Measurements from ENCODE around the gene DSP.

The DSP gene

DNA sequence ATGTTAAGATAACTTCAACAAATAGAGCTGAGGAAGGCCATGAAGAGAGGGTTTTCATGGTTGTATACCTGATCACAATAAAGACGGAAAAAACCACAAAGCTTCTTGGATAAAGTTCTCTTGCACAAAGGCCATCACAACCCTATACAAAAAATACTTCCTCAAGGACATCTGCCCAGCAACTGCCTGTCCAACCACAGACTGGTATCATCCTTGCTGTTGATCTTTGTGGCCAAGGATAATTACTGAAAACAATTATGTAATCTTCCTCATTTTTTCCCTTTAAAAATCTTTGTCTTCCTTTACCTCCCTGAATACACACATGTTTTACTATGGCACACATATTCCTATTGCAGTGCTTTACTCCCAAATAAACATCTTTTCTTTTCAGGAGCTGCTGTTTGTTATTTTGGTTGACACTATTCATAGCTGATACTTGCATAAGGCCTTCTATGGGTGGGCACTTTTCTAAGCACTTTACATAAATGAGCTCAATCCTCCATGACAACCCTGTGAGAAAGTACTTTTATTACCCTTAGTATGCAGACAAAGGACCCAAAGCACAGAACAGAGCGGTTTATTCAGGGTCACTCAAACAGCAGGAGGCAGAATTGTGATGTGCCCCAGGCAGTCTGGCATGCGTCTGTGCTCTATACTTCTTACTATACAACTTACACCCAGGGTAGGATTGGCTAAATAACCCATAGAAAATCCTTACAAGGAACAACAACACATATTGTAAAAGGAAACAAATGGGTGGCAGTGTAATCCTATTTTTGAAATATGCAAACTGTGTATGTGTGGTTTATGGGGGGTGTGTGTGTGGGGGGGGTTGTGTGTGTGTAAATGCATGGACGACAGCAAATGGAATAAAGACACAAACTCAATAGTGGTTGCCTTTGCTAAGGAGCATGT, 83.6 kb downstream of the DSP start:
- DNase-seq (ENCODE audit: low read depth, low spot score) = no peak
- H3K9ac ChIP-seq (ENCODE audit: insufficient read length, low read depth) = no peak overlapping the region
- no peaks in the 10 kb centered on the region for H3K27me3 ChIP-seq (ENCODE audit: insufficient read depth, insufficient read length)
- TF ChIP-seq SUZ12 (IDR thresholded peaks at IDR 0.05; ENCODE audit: extremely low read depth, insufficient read depth, insufficient read length) (no peak), YY1 (IDR thresholded peaks at IDR 0.05; ENCODE audit: insufficient read depth, insufficient read length) (no peak), ZNF274 (IDR thresholded peaks at IDR 0.05; ENCODE audit: low read depth, low read length) (no peak)
- no peak overlapping the region for H3K4me3 ChIP-seq (ENCODE audit: insufficient read length, low read depth)
- no peaks in the 10 kb centered on the region for H3K9me3 ChIP-seq (ENCODE audit: insufficient read depth, low read length)
- H3K36me3 ChIP-seq (ENCODE audit: insufficient read depth, insufficient read length, low read length) = no peaks in the 10 kb centered on the region
- H3K4me1 ChIP-seq (ENCODE audit: insufficient read depth, insufficient read length) = no peaks in the 10 kb centered on the region

GRCh38 chr6:7628479-7628878, 87.0 kb downstream of the DSP start:
- H3K27me3 ChIP-seq (ENCODE audit: insufficient read depth, insufficient read length) = no peaks in the 10 kb centered on the region
- no peaks in the 10 kb centered on the region for H3K36me3 ChIP-seq (ENCODE audit: insufficient read depth, insufficient read length, low read length)
- no peak overlapping the region for H3K9ac ChIP-seq (ENCODE audit: insufficient read length, low read depth)
- no peak for TF ChIP-seq YY1 (IDR thresholded peaks at IDR 0.05; ENCODE audit: insufficient read depth, insufficient read length)
- TF ChIP-seq ZNF274 (IDR thresholded peaks at IDR 0.05; ENCODE audit: low read depth, low read length) = no peak
- TF ChIP-seq SUZ12 (IDR thresholded peaks at IDR 0.05; ENCODE audit: extremely low read depth, insufficient read depth, insufficient read length) = no peak
- no peak overlapping the region for H3K4me3 ChIP-seq (ENCODE audit: insufficient read length, low read depth)
- no peak for DNase-seq (ENCODE audit: low read depth, low spot score)
- no peaks in the 10 kb centered on the region for H3K4me1 ChIP-seq (ENCODE audit: insufficient read depth, insufficient read length)
- H3K9me3 ChIP-seq (ENCODE audit: insufficient read depth, low read length) = no peaks in the 10 kb centered on the region

GRCh38 chr6:7628909-7629308, 87.4 kb downstream of the DSP start:
- no peak overlapping the region for H3K4me3 ChIP-seq (ENCODE audit: insufficient read length, low read depth)
- no peak for DNase-seq (ENCODE audit: low read depth, low spot score)
- no peaks in the 10 kb centered on the region for H3K27me3 ChIP-seq (ENCODE audit: insufficient read depth, insufficient read length)
- no peak overlapping the region for H3K9ac ChIP-seq (ENCODE audit: insufficient read length, low read depth)
- no peaks in the 10 kb centered on the region for H3K36me3 ChIP-seq (ENCODE audit: insufficient read depth, insufficient read length, low read length)
- no peaks in the 10 kb centered on the region for H3K4me1 ChIP-seq (ENCODE audit: insufficient read depth, insufficient read length)
- H3K9me3 ChIP-seq (ENCODE audit: insufficient read depth, low read length) = no peaks in the 10 kb centered on the region
- TF ChIP-seq YY1 (IDR thresholded peaks at IDR 0.05; ENCODE audit: insufficient read depth, insufficient read length) (no peak), ZNF274 (IDR thresholded peaks at IDR 0.05; ENCODE audit: low read depth, low read length) (no peak), SUZ12 (IDR thresholded peaks at IDR 0.05; ENCODE audit: extremely low read depth, insufficient read depth, insufficient read length) (no peak)

- Histone ChIP-seq H3K4me1 (ENCODE audit: insufficient read depth, insufficient read length) (no peaks in the 10 kb centered on the region), H3K9ac (ENCODE audit: insufficient read length, low read depth) (no peak overlapping the region), H3K4me3 (ENCODE audit: insufficient read length, low read depth) (no peak overlapping the region), H3K27me3 (ENCODE audit: insufficient read depth, insufficient read length) (no peaks in the 10 kb centered on the region), H3K9me3 (ENCODE audit: insufficient read depth, low read length) (no peaks in the 10 kb centered on the region), H3K36me3 (ENCODE audit: insufficient read depth, insufficient read length, low read length) (no peaks in the 10 kb centered on the region)
- TF ChIP-seq ZNF274 (IDR thresholded peaks at IDR 0.05; ENCODE audit: low read depth, low read length) (no peak), YY1 (IDR thresholded peaks at IDR 0.05; ENCODE audit: insufficient read depth, insufficient read length) (no peak), SUZ12 (IDR thresholded peaks at IDR 0.05; ENCODE audit: extremely low read depth, insufficient read depth, insufficient read length) (no peak)
- no peak for DNase-seq (ENCODE audit: low read depth, low spot score)
Measured at GRCh38 chr6:7629321-7629720, 87.8 kb downstream of the DSP start.

DNA sequence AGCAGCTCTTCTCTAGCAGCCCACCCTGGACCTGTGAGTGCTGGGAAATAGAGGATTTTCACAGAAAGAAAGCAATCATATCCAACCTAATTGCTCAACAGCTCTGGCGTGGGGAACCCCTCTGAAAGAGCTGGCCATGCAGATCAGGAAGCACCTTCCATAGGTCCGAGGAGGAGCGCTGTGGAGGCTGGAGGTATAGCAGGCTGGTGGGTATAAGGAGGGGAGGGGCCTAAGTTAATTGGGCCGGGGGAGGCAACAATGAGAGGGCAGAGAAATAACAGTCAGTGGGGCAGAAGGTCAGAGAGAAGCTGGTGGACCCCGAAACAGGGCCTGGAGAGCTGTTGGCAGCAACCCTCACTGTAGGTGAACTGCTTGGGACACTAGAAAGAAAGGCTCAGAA, 89.3 kb downstream of the DSP start:
- H3K9ac ChIP-seq (ENCODE audit: insufficient read length, low read depth) = no peak overlapping the region
- TF ChIP-seq ZNF274 (IDR thresholded peaks at IDR 0.05; ENCODE audit: low read depth, low read length) = no peak
- no peak for TF ChIP-seq YY1 (IDR thresholded peaks at IDR 0.05; ENCODE audit: insufficient read depth, insufficient read length)
- TF ChIP-seq SUZ12 (IDR thresholded peaks at IDR 0.05; ENCODE audit: extremely low read depth, insufficient read depth, insufficient read length) = no peak
- H3K27me3 ChIP-seq (ENCODE audit: insufficient read depth, insufficient read length) = no peaks in the 10 kb centered on the region
- H3K4me1 ChIP-seq (ENCODE audit: insufficient read depth, insufficient read length) = no peaks in the 10 kb centered on the region
- H3K36me3 ChIP-seq (ENCODE audit: insufficient read depth, insufficient read length, low read length) = no peaks in the 10 kb centered on the region
- no peaks in the 10 kb centered on the region for H3K9me3 ChIP-seq (ENCODE audit: insufficient read depth, low read length)
- H3K4me3 ChIP-seq (ENCODE audit: insufficient read length, low read depth) = no peak overlapping the region
- DNase-seq (ENCODE audit: low read depth, low spot score) = no peak

GRCh38 chr6:7631466-7631865, 90.0 kb downstream of the DSP start:
- H3K36me3 ChIP-seq (ENCODE audit: insufficient read depth, insufficient read length, low read length) = no peaks in the 10 kb centered on the region
- DNase-seq (ENCODE audit: low read depth, low spot score) = no peak
- H3K27me3 ChIP-seq (ENCODE audit: insufficient read depth, insufficient read length) = no peaks in the 10 kb centered on the region
- H3K4me3 ChIP-seq (ENCODE audit: insufficient read length, low read depth) = no peak overlapping the region
- no peak for TF ChIP-seq SUZ12 (IDR thresholded peaks at IDR 0.05; ENCODE audit: extremely low read depth, insufficient read depth, insufficient read length)
- no peak for TF ChIP-seq ZNF274 (IDR thresholded peaks at IDR 0.05; ENCODE audit: low read depth, low read length)
- TF ChIP-seq YY1 (IDR thresholded peaks at IDR 0.05; ENCODE audit: insufficient read depth, insufficient read length) = no peak
- H3K9ac ChIP-seq (ENCODE audit: insufficient read length, low read depth) = no peak overlapping the region
- no peaks in the 10 kb centered on the region for H3K9me3 ChIP-seq (ENCODE audit: insufficient read depth, low read length)
- no peaks in the 10 kb centered on the region for H3K4me1 ChIP-seq (ENCODE audit: insufficient read depth, insufficient read length)

DNA sequence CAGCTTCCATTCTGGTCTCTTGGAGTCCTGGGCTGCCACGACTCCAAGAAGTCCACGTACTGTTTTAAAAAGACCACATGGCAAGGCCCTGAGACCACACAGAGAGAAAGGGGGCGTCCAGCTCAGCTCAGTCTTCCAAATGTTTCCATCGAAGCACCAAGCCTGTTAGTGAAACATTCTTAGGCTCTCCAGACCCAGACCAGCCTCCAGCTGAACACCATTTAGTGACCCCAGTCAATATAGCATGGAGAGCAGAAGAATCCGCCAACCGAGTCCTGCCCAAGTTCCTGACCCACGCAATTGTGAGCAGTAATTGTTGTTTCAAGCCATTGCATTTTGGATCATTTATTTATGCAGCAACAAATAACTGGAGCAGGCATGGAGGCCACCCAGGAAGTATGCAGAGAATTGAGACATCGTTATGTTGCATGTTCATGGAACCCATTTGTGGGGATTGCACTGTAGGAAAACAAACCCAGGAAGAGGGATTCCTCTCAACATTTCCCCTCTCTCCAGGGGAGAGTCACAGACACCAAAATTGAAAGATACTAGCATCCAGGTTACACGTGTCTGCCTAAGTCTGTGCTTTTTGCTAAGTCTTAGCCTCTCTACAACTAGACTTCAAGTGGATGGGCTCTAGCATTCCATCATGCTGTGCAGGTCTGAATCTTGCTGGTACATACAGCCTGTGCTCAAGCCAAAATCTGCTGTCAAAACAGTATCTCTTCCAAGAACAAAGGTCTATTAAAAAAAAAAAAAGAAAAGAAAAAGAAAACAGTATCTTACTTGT, 91.2 kb downstream of the DSP start:
- Histone ChIP-seq H3K36me3 (ENCODE audit: insufficient read depth, insufficient read length, low read length) (no peaks in the 10 kb centered on the region), H3K4me3 (ENCODE audit: insufficient read length, low read depth) (no peak overlapping the region), H3K9me3 (ENCODE audit: insufficient read depth, low read length) (no peaks in the 10 kb centered on the region), H3K9ac (ENCODE audit: insufficient read length, low read depth) (no peak overlapping the region), H3K27me3 (ENCODE audit: insufficient read depth, insufficient read length) (no peaks in the 10 kb centered on the region), H3K4me1 (ENCODE audit: insufficient read depth, insufficient read length) (no peaks in the 10 kb centered on the region)
- no peak for DNase-seq (ENCODE audit: low read depth, low spot score)
- TF ChIP-seq SUZ12 (IDR thresholded peaks at IDR 0.05; ENCODE audit: extremely low read depth, insufficient read depth, insufficient read length) (no peak), ZNF274 (IDR thresholded peaks at IDR 0.05; ENCODE audit: low read depth, low read length) (no peak), YY1 (IDR thresholded peaks at IDR 0.05; ENCODE audit: insufficient read depth, insufficient read length) (no peak)

Data from NT2/D1 (cell line).